Activated naive CD4-positive, alpha-beta T cell treated with anti-CD3 and anti-CD28 coated beads, Interleukin-2, amount 50 U/mL, for 16 hours (primary cell): ENCODE data around the gene ZSWIM8.

Experiments used
- DNase-seq: peaks from one replicate; pipeline ENCODE4 v3.0.0-alpha.2; 2020

Gene ZSWIM8

DNA sequence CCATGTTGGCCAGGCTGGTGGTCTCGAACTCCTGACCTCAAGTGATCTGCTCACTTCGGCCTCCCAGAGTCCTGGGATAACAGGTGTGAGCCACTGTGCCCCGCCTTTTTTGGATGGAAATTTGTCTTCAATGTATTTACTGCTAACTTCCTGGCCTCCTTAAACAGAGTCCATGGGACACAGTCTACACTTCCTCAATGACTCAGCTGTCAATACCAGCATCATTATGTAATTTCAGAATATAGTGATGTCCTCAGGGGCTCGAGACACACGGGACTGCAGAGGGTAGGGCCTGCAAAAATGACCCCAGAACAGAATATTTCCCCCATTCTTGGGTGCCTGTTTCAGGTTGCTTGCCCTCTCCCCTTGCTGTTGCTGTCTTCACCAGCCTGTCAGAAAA, 57.9 kb downstream of the ZSWIM8 start:
- DNase-seq, result no peak

DNA sequence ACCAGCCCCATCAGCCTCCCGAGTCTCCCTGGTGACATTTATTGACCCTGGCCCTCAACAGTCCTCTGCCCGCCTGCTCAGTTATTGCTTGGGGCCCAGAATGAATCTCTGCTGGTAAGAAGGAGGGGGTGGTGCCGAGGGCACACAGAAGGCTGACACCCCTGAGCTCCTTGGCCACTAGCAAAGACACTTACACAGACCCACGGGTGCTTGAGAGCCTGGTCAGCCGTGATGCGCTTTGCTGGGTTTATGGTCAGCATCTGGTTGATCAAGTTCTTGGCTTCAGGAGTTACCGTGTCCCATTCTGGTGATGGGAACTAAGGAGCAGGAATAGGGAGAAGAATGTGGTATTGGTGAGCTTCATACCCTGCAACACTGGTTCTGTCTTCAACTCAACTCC, 61.6 kb downstream of the ZSWIM8 start:
- no peak for DNase-seq

DNA sequence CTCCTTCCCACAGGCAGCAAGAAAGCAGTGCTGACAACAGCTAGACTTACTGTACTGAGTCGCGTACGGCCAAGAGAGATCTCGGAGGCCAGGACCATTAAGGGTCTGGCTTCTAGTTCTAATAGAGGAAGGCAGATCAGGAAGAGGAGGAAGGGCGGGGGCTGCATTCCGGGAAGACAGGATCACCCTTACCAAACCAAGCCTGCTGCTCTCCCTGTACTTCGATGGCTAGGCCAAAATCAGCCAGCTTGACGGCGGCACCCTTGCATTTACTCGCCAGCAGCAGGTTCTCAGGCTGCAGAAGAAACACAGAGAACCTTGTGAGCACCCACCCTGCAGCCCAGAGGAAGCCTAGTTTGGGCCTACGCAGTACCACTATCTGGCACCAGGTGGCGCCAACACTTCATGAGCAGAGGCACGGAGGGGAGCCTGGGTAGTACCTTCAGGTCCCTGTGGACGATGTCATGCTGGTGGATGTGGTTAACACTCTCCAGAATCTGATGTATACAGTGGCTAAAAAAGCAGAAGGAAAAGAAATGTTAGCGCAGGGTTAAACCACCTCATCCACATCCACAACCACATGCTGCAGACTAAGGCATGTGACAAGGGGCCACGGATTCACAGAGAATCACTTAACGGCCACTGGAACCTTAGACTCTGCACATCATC, 63.5 kb downstream of the ZSWIM8 start:
- DNase-seq, result peak; percentile 89

DNA sequence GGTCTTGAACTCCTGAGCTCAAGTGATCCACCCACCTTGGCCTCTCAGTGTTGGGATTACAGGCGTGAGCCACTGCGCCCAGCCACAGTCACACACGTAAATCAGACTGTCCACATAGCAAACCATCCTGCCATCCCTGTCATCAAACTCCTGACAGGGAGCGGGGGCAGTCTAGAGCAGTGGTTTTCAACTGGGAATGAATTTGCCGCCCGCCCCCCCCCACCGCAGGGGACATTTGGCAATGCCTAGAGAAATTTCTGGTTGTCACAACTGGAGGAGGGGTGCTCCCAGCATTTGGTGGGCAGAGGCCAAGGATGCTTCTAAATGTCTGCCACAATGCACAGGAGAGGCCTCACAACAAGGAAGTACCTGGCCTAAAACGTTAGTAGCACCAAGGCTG, 64.8 kb downstream of the ZSWIM8 start:
- DNase-seq, result no peak

DNA sequence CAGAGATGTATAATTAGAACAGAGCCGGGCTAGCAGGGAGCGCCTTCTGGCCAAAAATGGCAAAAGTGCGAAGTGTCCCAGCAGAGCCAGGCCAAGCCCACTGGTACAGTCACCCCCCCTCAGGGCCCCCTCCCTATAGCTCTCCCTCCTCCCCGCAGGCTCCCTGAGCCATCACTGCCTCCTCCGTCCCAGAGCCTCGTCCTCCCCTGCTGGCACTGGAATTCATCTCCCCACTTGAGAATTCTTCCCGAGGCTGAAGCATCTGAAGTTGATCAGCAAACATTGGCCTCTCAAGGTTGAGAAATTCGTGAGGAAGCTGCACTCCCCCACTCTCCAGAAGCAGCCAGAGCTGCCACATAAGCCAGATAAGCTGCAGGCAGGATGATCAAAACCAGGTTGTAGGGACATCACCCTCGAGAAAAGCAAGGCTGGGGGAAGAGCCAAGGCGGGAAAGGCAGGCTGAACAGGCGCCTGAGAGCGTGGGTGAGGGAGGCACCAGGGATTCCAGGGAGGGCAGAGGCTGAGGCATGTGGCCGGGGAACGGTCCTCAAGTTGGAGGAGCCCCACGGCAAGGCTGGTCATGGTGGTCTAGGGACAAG, 65.6 kb downstream of the ZSWIM8 start:
- no peak for DNase-seq
